Testis (tissue), 3 donors: ENCODE results near the gene CFAP61. TPM values are rescaled to one million over a fixed set of nuclear protein-coding genes. Genes with fewer than 3 reads are reported as not detected.

Source experiments
- DNase-seq: peaks from one replicate; pipeline ENCODE4 v3.0.0-alpha.2; 2019
- H3K27ac ChIP-seq, 2 donors: fragments of 200-600 bp; sonication (generic); one replicate each; pipeline ENCODE4 v1.5.1; 2019
- H3K27me3 ChIP-seq: fragments of 200-600 bp; sonication (generic); one replicate; pipeline ENCODE4 v1.5.1; 2019
- H3K36me3 ChIP-seq: fragments of 200-600 bp; sonication (generic); one replicate; pipeline ENCODE4 v1.5.1; 2017; ENCODE audit warnings: low read depth; ENCODE audit errors: missing control alignments
- H3K4me1 ChIP-seq: fragments of 200-600 bp; sonication (generic); one replicate; pipeline ENCODE4 v1.5.1; 2019
- H3K4me3 ChIP-seq, 2 donors: fragments of 200-600 bp; sonication (generic); one replicate each; pipeline ENCODE4 v1.5.1; 2017 to 2019
- H3K9me3 ChIP-seq: fragments of 200-600 bp; sonication (generic); one replicate; pipeline ENCODE4 v1.5.1; 2017
- CTCF ChIP-seq, 3 experiments: fragments of 450-650 bp in 2 of 3; fragments of 200-600 bp in 1 of 3; sonication (generic) in 1 of 3; IDR thresholded peaks; one replicate each; pipeline ENCODE4 v1.5.1; 2016 to 2019; ENCODE audit warnings: antibody characterized with exemption in 3 of 3, mild to moderate bottlenecking in 2 of 3, moderate library complexity in 1 of 3
- POLR2A ChIP-seq: fragments of 450-650 bp; IDR thresholded peaks from one replicate; pipeline ENCODE4 v1.6.1; 2017; ENCODE audit warnings: antibody characterized with exemption, mild to moderate bottlenecking, moderate library complexity
- WGBS, 2 donors: methylation state at CpG; one replicate each; pipeline ENCODE4 v1.1.5; 2018; 5-methylcytosine and 5-hydroxymethylcytosine counted together
- intact Hi-C: fragments of 100-400 bp; cut with DNase I; formaldehyde crosslinking; loops from one replicate; pipeline ENCODE4 v1.15.1; 2023; ENCODE audit warnings: low total_unique reads
- polyA plus RNA-seq: library from polyadenylated mRNA; stranded (reverse); fragments of 350-450 nt; fragmentation: Illumina TruSeq; extraction: RNeasy Lipid Tissue Mini Kit (QIAGEN cat#74804); gene quantifications from one replicate; pipeline ENCODE4 v1.2.3, GENCODE V29; 2014; ENCODE audit warnings: low read depth, low replicate concordance; ENCODE audit not compliant: insufficient read depth
- total RNA-seq, 2 donors: library from RNA; depleted of rRNA; stranded (reverse); fragments of >200 nt; gene quantifications; one replicate each; pipeline ENCODE4 v1.2.3, GENCODE V29; 2016

The CFAP61 gene
- total and polyA plus RNA-seq, 3 donors from 2014 or later, result 21.4 to 76.0 (median 27.3) TPM

DNA sequence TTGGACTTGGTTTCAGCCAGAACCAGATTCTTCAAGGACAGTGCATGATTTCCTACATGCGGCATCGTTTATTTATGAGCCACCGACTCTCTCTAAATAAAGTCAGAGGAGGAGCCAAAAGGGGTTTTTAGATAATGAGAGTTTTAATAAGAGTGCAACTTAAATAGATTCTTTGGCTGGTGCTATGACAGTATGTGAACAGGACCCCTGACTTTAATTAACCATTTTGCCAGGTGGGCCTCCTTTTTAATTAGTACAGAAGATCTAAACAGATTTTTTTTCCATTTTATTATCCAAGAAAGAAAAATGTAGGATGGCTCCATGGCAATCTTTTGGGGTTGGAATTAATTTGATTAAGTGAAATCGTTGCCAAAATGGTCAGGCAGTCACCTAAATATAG is 240.8 kb downstream of the CFAP61 start:
- no peaks in the 10 kb centered on the region for H3K36me3 ChIP-seq
- H3K4me1 ChIP-seq, result no peaks in the 10 kb centered on the region
- intact Hi-C loops, result no loop called here
- no peak for DNase-seq
- 74 to 82% methylated on average over 4 of the region's 4 CpGs for WGBS, 2 donors
- no peak overlapping the region for H3K27ac ChIP-seq
- TF ChIP-seq CTCF (IDR thresholded peaks at IDR 0.05) (no peak), POLR2A (no peak)
- H3K27me3 ChIP-seq, result no peaks in the 10 kb centered on the region
- H3K9me3 ChIP-seq, result no peaks in the 10 kb centered on the region
- H3K4me3 ChIP-seq, result no peak overlapping the region

GRCh38 chr20:20293691-20294385 is 241.5 kb downstream of the CFAP61 start:
- TF ChIP-seq CTCF (IDR thresholded peaks at IDR 0.05) (no peak), POLR2A (no peak)
- Histone ChIP-seq H3K4me1 (no peaks in the 10 kb centered on the region), H3K27me3 (no peaks in the 10 kb centered on the region), H3K4me3 (no peak overlapping the region), H3K27ac (no peak overlapping the region), H3K9me3 (no peaks in the 10 kb centered on the region), H3K36me3 (no peaks in the 10 kb centered on the region)
- 87 to 95% methylated on average over 7 of the region's 7 CpGs for WGBS, 2 donors
- intact Hi-C loops, result no loop called here
- DNase-seq, result no peak

GRCh38 chr20:20295621-20296498 is 243.5 kb downstream of the CFAP61 start:
- no peaks in the 10 kb centered on the region for H3K9me3 ChIP-seq
- H3K27ac ChIP-seq, result no peak overlapping the region
- intact Hi-C loops, result no loop called here
- DNase-seq, result no peak
- no peak for TF ChIP-seq POLR2A
- TF ChIP-seq CTCF (IDR thresholded peaks at IDR 0.05), result no peak
- no peak overlapping the region for H3K4me3 ChIP-seq
- 86 to 96% methylated on average over 6 of the region's 6 CpGs for WGBS, 2 donors
- no peaks in the 10 kb centered on the region for H3K36me3 ChIP-seq
- H3K4me1 ChIP-seq, result no peaks in the 10 kb centered on the region
- no peaks in the 10 kb centered on the region for H3K27me3 ChIP-seq

DNA sequence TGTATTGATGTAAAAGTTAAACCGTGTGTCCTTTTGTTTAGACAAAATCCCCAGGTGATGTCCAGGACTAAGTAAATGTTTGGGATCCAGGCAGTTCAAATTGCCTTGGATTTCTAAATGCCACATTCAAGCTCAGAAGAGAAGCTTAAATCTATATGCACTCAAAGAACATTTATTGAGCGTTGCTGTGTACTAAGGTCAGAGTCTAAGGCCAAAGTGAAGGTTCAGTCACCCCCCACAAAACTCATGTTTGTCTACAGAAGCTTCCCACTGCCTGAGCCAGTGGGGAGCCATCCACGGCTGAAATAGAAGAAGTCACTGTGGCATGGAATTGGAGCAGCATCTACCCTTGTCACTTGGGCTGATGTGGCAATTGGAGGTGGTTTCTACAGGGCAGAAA is 244.8 kb downstream of the CFAP61 start:
- 79 to 84% methylated on average over 3 of the region's 3 CpGs for WGBS, 2 donors
- Histone ChIP-seq H3K9me3 (no peaks in the 10 kb centered on the region), H3K27ac (no peak overlapping the region), H3K4me1 (no peaks in the 10 kb centered on the region), H3K4me3 (no peak overlapping the region), H3K36me3 (no peaks in the 10 kb centered on the region), H3K27me3 (no peaks in the 10 kb centered on the region)
- intact Hi-C loops, result no loop called here
- DNase-seq, result no peak
- no peak for TF ChIP-seq POLR2A
- no peak for TF ChIP-seq CTCF (IDR thresholded peaks at IDR 0.05)
